ENCODE data around the gene IBSP.

Gene IBSP, protein sequence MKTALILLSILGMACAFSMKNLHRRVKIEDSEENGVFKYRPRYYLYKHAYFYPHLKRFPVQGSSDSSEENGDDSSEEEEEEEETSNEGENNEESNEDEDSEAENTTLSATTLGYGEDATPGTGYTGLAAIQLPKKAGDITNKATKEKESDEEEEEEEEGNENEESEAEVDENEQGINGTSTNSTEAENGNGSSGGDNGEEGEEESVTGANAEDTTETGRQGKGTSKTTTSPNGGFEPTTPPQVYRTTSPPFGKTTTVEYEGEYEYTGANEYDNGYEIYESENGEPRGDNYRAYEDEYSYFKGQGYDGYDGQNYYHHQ

DNA sequence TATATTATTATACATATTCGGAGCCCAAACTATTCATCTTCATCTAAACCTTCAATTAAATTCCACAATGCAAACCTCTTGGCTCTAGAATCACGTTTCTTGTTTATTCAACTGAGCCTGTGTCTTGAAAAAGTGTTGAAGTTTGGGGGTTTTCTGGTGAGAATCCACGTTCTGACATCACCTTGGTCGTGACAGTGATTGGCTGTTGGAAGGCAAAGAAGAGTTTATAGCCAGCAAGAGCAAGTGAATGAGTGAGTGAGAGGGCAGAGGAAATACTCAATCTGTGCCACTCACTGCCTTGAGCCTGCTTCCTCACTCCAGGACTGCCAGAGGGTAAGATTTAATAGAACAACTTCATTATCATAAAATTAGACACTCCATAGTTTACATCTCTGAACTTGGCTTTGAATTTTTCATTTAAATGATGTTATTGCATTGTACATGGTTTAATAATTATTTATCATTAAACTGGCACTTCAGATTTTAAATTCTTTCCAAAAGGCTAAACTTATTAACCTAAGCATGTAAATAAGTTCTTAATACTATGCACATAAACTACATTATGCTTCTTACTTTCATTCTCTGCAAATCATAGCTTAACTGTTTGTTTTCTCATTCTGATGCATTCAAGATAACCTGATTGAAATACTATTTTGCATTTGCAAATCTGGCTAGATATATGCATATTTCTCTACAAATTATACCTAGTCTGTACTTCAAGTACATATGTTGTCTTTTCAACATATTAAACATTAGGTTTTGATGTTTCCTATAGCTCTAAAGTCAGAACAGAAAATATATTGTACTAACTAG lies at the start of gene IBSP:
TSS of gene IBSP (plus strand) at position 254 of the 813 bp plus-strand sequence. CDS start 2,808 bp downstream, outside the sequence.
- DNase-seq = no peak

DNA sequence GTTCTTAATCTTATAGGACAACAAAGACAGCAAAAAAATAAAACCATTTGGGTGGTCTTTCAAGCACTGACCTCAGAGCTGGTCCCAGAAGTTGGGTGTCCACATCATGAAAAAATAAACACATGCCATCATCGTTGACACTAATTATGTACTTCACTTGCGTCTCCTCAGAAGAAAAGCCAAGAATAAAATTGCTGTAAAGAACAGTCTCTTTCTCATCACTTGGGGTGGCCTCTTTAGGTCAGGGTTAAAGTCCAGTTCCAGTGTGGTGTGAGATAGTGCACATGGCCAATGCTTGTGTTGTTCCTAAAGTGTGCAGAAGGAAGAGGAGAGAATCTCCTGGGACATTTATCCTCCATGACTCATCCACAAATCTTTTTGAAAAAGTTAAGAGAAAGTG lies 49.5 kb upstream of the IBSP start:
- DNase-seq = no peak

DNA sequence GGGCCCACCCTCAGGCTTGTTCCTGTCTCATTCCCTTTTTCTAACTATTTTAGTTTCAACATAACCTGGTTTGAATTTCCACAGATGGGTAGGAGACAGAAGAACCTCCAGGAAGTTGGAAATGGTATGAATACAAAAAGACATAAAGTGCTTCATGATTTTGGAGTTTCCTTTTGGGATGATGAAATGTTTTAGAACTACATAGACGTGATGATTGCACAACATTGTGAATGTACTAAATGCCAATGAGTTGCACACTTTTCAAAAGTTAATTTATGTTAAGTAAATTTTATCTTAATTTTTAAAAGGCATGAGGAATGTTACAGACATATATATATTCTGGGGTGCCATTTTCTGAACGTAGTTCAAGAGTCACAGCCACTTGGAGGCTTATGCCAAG lies 41.1 kb upstream of the IBSP start:
- DNase-seq = no peak

DNA sequence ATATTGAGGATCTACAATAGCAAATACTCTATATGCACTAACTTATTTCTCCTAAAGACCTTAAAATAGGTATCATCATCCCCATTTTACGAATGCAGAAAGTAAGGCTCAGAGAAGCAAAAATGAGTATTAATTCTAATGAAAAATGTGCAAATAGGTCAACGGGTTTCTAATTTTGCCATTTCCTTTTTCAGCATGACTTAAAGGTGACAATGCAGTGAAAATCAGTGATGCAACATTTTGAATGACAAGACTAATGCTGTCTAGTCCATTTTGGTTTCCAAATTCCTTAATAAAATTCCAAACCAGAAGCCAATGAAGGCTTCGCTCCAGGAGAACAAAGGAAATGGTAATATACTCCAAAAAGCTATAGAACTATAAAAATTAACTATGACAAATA lies 37.0 kb upstream of the IBSP start:
- no peak for DNase-seq

DNA sequence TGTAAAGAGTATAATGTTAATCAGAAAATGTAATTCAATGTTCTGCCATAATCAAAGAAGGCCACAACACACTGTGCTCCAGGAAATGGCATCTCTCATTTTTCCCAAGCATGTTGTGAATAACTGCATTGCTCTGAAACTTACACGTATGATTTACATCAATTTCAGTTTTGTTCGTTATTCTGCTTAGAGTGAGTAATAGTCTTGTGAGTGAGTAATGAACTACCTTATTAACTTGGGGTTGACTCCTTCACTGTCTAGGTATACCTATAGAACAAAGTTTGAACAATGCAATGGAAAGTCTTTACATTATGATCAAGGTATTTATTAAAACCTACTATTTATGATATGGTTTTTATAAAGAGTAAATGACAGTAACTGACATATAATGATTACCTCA lies 17.8 kb upstream of the IBSP start:
- DNase-seq = no peak

DNA sequence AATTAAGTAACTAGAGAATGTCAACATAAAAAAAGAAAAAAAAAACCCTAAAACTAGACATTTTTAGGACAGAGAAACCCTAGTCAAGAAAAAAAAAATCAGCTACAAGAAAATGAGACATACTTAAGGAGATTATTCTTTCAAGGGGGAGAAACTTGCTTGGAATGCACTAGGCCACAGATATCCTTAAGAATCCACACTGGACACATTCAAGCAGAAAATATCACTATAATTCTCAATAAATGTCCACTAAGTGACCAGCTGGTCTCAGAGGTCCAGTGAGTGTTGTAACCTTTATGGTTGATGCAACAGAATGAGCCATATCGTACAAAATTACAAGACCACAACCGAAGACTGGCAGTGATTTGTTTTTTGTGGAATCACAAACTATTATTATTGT lies 15.6 kb upstream of the IBSP start:
- no peak for DNase-seq

DNA sequence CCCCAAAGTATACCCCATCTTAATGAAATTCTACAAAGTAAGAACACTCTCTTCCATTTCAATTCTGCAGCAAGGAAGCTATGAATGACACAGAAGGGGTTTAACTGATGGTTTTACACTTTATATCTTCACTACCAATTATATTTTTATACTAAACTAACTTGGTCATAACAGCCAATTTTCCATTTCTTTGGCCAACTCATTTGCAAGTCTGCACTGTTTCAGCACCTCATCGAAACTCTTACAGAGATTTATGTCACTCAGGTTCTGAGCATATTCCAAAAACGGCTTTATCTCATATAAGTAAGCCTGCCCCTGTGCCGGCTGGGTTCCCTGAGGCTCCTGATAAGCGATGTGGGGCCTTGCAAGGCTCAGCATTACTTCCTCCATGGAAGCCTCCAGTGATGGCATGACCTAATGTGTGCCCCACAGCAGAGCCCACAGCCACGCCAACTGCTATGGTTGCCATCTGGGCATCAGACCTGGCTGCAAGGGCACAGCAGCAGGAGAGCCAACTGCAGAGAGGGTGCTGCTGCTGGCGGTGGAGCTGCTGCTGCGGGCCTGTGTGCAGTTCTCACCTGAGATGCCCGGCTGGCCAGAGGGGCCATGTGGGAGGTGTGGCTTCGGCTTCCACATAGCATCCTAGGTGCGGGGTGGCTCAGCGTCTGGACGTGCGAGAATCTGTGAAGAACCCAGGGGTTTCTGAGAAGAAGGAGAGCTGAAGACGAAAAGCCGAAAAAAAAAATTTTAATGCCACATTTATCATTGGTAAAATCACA lies 13.4 kb upstream of the IBSP start:
- no peak for DNase-seq

DNA sequence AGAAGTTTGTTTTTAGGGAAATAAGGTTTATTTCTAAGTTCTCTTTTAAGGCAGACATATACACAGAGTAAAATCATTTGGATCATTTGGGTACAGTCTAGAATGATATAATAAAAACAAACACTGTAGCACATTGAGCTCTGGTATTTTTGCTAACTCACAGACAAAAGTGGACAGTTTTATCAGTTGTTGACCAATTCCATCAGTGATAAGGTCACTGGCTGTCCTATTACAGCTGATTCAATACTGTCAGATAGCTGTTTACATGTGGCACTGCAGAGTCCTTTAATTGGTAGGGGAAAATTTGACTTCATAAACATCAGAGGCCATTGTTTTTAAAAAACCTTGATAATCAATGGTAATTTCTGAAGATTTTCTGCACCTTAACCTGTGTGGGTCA lies 3.5 kb downstream of the IBSP start:
- DNase-seq = no peak

DNA sequence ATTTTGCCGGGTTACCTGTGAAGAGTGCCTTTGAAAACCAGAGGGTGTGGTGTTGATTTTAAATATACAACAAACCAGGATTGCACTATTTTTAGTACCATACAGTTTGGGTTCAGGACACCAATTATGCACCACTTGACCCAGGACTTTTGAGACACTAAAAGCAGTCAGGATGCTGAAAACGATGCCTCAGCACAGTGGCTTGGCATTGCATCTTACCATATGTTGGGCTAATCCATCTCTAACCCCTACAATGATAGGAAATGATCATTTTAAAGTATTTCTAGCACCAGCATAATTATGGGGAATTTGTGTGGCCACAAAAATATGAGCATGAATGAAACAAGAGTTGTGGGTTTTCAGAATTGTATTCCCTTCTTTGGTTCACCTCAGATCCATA lies 4.1 kb downstream of the IBSP start:
- no peak for DNase-seq

DNA sequence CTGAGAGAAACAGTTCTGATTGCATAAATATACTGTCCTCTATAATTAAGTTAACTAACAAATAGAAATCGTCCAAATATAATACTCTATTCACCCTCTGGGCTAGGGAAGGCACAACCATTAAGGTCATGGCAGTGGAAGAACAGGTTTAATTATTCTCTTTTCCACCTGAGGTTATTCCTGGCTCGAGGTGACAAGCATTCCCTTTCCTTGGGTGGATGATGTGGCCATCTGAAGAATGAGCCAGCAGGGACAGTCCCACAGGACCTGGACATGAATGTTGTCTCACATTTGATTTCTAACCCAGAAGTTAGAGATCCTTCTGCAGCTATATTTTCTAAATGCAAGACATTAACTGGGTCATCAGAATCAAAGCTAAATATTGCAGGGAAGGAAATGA lies 5.5 kb downstream of the IBSP start:
- no peak for DNase-seq

DNA sequence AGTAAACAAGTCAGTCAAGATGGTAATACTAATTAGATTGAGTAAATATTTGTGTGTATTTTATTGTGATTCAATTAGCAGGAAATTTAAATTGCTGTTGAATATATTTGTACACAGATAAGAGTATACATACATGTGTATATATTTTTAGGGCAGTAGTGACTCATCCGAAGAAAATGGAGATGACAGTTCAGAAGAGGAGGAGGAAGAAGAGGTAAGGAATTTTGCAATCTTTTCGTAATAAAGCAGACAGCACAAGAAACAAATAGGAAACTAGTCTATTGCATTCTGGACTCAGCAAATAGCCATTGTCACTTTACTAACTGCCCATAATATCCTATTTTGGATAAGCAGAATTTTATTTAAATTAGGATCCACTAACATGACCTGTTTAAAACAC lies 6.6 kb downstream of the IBSP start:
- no peak for DNase-seq

DNA sequence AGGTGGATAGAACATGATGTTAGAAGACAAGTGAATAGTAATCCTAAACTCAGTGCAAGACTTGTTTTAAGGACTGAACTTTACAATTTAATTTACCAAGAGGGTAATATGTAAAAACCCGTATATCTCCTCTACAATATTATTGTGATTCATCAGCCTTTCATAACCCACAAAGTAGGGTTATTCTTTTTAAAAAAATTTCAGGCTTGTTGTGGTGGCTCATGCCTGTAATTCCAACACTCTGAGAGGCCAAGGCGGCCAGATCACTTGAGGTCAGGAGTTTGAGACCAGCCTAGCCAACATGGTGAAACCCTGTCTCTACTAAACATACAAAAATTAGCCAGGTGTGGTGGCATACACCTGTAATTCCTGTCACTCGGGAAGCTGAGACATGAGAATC lies 7.2 kb downstream of the IBSP start:
- no peak for DNase-seq

DNA sequence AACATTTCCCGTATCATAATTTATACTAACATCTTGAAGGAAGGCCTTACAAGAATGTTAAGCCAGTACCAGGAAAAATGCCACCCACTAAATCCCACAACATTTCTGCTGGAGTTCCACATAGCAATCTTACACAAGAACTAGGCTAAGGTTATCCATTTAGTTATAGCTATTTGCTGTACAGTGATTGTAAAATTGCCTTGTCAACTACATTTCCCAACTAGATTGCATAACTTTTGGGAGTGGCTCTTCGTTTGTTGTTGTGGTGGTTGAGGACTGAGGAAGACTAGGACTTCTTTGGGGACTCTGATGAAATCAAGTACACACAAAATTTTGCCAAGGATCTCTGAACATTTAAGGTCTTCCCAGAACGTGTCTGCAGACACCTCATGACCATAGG lies 8.0 kb downstream of the IBSP start:
- DNase-seq = no peak

DNA sequence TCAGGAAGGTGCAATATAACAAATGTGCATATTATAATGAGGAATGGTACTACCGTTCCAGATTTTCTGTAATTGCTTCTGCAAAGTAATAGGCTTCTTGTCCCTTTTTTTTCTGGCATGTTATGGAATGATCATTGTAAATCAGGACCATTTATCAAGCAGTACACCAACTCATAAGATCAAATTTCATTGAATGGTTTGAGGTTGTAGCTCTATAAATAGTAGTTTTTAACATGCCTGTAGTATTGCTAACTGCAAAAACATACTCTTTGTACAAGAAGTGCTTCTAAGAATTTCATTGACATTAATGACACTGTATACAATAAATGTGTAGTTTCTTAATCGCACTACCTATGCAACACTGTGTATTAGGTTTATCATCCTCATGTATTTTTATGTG lies 12.6 kb downstream of the IBSP start:
- DNase-seq = no peak

DNA sequence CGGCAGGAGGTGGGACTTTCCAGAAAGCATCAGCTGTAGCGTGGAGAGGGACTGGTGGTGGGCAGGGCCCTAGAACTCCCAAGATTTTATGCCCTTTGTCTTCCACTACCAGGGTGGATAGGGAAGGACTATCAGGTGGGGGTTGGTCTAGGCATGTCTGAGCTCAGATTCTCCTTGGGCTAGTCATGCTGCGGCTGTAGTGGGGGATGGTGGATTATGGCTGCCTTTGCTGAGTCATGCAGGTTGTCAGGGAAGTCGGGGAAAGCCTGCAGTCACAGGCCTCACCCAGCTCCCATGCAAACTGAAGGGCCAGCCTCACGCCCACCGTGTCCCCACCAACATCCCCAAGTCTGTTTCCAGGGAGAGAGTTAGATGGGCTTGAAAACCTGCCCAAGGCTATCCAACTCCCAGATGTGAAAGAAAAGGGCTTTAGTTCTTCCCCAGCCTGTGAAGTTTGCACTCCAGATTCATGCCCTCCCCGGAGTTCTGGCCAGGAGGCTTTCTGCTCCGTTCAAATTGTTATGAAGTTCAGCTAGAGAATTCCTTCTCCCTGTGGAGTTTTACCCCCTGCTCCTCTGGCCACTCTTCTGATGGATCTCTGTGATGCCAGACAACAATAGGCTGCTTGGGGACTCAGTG lies 20.0 kb downstream of the IBSP start:
- no peak for DNase-seq

DNA sequence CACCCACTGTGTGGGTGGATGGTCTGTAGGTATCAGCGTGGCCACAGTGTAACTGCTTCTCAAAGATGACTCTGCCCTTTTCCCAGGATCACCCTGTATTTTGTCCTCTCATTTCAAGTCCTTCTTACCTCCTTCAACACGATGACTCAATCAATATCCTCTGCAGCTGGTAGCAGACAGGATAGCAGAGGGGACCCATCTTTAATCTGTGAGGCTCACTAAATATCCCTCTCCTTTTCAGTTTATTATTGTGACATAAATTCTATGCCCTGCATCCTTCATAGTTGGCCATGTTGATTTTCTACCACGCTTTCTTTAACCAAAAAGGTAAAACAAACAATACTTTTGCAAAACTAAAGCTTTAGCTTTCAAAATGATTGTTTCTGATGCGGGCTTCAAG lies 23.8 kb downstream of the IBSP start:
- no peak for DNase-seq

DNA sequence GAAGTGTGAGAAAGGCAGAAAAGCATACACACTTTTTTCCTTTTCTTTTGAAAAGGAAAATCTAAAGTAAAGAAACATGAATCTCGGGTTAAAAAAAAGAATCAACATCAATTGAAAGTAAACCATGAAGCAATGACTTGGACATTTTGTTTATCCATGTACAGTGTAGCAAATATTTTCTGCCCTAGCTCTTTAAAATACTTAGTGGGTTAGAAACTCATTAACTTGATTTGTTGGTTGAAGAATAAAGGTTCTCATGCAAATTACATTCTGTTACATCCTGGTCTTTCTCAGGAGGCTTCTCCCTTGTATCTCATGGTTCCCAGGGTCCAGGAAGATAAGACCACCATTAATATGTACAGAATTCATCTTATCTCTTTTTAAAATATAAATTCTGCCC lies 24.4 kb downstream of the IBSP start:
- DNase-seq = no peak

DNA sequence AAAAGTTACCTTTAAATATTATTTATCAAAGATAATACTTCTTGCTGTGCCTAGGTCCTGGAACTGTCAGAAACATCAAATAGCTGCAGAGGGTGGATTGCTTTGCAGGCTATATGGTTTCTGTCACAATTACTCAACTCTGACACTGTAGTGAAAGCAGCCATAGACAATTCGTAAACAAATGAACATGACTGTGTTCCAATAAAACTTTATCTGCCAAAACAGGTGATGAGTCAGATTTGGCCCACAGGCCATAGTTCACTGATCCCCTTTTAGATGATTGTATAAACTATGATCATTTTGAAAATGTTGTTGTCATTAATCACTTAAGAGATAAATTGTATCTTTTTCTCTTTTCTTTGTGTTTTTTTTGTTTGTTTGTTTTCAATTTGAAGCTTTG lies 25.0 kb downstream of the IBSP start:
- no peak for DNase-seq

DNA sequence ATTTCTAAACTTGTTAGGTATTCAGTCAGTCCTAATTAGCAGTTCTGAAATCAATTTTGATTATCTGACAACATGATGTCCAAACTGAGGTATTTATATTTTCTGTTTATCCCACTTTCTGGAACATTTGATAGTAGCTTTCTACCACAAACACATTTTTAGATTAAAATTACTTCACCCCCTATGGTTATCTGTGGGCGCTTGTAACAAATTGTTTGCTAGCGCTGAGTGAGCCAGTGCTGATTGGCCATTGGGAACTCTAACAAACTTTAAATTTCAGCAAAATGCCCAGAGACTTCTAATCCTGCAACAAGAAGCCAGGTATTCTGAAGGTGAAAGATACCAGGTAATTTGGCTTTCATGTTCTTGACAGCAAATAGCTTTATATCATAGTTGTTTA lies 33.3 kb downstream of the IBSP start, which contains the start of gene MEPE:
TSS of gene MEPE (plus strand) at position 301 of the 400 bp plus-strand sequence. CDS start 1,746 bp downstream, outside the sequence.
- no peak for DNase-seq

DNA sequence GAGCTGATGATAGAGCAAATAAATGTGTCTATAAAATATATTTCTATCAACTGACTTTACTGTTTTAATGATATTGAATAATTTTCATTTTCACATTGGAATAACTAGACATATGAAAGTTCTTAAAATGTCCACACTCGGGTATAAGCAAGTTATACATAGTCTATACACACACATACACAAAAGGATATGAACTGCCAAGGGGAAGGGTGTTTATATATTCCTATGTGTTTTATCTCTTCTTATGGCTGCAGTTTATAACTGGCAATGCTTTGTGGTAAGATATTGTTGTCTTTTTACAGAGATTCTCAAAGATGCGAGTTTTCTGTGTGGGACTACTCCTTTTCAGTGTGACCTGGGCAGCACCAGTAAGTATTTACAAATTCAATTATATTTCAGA lies 35.0 kb downstream of the IBSP start:
- DNase-seq = no peak

DNA sequence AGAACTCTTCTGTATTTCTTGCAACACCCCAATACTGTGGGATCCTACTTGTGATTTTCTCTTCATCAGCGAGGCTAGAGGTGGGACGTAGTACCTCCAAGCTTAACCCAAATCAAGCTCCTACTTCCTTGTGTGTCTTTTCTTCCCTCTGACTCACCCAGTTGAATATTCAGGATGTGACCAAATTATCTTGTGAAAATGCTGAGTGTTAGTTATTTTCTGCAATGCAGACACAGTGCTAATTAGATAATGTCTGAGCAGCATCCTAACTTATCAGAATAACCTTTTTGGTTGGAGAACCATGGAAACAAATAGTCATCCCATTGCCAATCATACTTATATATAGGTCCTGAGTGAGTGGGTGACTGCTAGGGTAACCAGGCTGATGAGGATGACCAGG lies 35.8 kb downstream of the IBSP start:
- no peak for DNase-seq

DNA sequence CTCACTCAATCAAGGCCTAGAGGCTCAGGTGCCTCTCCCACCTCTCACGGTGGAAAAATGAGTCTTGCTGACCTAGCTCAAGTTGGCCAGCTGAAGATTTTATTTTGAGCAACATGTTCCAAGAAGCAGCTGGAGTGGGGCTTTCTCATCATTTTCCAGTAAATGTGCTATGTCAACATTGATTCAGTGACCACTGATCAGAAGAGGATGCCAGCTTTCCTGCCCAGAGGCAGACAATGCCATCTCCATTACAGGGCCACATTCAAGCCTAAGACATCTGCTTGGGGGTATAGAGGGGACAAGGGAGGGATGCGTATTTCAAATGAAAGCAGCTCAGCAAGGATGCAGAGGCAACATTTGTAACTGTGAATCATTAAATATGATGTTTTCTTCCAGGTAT lies 36.4 kb downstream of the IBSP start:
- DNase-seq = no peak

DNA sequence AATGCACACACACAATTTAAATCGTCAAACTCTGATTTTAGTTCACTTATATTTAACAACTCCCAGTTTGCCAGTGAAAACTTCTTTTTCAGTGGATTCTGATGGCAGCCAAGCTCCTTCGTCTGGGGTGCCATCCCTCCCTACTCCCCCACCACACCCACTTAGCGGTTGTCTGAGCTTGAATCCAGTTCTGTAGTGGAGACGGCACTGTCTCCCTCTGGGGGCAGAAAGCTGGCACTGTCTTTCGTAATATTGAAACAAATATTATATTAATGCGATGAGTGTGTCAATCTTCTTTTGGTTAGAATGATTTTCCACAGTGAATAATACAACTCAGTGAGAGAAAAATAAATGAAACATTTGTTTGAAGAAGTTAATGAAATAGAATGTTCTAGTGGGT lies 38.9 kb downstream of the IBSP start:
- DNase-seq = no peak

Measured in activated CD4-positive, CD25-positive, alpha-beta regulatory T cell (primary cell).